NB4 (cell line): ENCODE results near the gene UNC79.

Experiments
- DNase-seq: peaks from one replicate; pipeline ENCODE4 v3.0.0; 2010; ENCODE audit warnings: low read depth
- H3K4me3 ChIP-seq: one replicate; pipeline ENCODE4 v1.5.1; 2011; ENCODE audit warnings: mild to moderate bottlenecking, low read depth, low read length, moderate library complexity
- MAX ChIP-seq: IDR thresholded peaks from 2 replicates; pipeline ENCODE4 v1.6.1; 2011; ENCODE audit warnings: low read depth, low read length
- MYC ChIP-seq: IDR thresholded peaks from 2 replicates; pipeline ENCODE4 v1.6.1; 2011; ENCODE audit warnings: low read depth, low read length
- POLR2A ChIP-seq: IDR thresholded peaks from 2 replicates; pipeline ENCODE4 v1.6.1; 2011; ENCODE audit warnings: mild to moderate bottlenecking; ENCODE audit not compliant: insufficient read length; ENCODE audit errors: extremely low read depth
- TF ChIP-seq, protein P1 (sequence below): IDR thresholded peaks from one replicate; pipeline ENCODE4 v1.5.1; 2012; ENCODE audit warnings: low read depth, low read length

The UNC79 gene

DNA sequence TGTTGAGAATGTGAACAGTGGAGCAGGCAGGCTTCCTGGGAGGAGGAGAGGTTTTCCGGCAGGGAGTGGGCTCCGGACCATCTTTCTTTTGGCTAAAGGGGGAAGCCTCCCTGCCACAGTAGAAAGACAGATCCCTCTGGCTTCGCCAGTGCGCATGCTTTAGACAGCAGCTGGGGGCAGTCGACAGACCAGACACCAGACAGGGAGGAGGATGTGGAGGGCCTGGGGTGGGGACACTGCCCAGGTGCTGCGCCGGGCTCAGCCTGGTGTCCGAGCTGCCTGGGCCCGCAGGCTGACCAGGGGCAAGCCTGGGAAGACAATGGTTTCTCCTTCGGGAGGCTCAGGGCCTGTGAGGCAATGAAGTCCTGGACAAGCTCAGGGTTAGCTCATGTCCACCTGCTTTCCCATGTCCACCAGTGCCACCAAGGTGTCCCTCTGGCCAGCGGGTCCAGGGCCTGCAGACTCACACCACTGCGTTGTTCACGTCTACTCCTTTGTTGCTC lies 290.3 kb downstream of the UNC79 start:
- DNase-seq: no peak
- TF ChIP-seq MAX (no peak), MYC (no peak), POLR2A (no peak)
- TF ChIP-seq, protein P1, sequence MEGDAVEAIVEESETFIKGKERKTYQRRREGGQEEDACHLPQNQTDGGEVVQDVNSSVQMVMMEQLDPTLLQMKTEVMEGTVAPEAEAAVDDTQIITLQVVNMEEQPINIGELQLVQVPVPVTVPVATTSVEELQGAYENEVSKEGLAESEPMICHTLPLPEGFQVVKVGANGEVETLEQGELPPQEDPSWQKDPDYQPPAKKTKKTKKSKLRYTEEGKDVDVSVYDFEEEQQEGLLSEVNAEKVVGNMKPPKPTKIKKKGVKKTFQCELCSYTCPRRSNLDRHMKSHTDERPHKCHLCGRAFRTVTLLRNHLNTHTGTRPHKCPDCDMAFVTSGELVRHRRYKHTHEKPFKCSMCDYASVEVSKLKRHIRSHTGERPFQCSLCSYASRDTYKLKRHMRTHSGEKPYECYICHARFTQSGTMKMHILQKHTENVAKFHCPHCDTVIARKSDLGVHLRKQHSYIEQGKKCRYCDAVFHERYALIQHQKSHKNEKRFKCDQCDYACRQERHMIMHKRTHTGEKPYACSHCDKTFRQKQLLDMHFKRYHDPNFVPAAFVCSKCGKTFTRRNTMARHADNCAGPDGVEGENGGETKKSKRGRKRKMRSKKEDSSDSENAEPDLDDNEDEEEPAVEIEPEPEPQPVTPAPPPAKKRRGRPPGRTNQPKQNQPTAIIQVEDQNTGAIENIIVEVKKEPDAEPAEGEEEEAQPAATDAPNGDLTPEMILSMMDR: no peak
- no peak overlapping the region for H3K4me3 ChIP-seq

DNA sequence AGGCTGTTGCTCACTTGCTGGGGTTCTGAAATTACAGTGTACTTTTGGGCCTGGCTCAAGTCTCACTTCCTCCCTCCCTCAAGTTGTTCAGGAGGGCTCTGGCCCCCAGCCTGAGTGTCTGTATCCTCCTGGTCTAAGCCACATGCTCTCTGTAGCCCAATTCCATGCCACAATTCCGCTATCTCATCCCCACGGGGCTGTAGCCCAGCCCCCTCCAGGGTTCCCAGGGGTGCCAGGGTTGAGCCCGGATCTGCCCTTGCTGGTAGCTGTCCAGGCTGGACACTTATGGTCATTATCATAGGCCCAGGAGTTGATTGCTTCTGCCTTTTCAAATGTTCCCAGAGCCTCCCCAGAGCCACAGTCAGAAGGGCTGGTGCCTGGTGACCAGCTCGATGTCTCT lies 292.3 kb downstream of the UNC79 start:
- TF ChIP-seq, protein P1: no peak
- no peak for TF ChIP-seq MYC
- TF ChIP-seq MAX: no peak
- TF ChIP-seq POLR2A: no peak
- no peak overlapping the region for H3K4me3 ChIP-seq
- no peak for DNase-seq

GRCh38 chr14:93725002-93725582 lies 294.4 kb downstream of the UNC79 start:
- H3K4me3 ChIP-seq: no peak overlapping the region
- TF ChIP-seq POLR2A: no peak
- no peak for TF ChIP-seq MAX
- DNase-seq: no peak

DNA sequence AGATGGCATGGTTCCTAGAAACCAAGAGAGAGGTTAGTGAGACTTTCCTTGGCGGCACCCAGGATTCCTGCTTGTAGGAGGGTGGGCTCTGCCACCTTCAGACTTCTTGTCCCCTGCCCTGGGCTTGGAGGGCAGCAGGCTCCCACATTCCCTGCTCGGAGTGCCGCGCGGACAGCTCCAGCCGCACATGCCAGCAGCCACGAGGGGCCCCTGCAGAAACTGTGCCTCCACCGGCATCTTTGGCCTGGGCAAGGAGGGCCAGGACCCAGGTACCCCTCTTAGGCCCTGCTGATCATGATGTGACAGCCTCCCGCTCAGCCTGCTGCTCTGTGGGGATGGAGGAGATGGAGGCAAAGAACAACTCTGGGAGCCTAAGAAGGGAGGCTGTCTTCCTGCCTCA lies 295.3 kb downstream of the UNC79 start:
- no peak overlapping the region for H3K4me3 ChIP-seq
- no peak for DNase-seq
- TF ChIP-seq, protein P1: no peak
- no peak for TF ChIP-seq MAX
- TF ChIP-seq POLR2A: no peak
- no peak for TF ChIP-seq MYC

DNA sequence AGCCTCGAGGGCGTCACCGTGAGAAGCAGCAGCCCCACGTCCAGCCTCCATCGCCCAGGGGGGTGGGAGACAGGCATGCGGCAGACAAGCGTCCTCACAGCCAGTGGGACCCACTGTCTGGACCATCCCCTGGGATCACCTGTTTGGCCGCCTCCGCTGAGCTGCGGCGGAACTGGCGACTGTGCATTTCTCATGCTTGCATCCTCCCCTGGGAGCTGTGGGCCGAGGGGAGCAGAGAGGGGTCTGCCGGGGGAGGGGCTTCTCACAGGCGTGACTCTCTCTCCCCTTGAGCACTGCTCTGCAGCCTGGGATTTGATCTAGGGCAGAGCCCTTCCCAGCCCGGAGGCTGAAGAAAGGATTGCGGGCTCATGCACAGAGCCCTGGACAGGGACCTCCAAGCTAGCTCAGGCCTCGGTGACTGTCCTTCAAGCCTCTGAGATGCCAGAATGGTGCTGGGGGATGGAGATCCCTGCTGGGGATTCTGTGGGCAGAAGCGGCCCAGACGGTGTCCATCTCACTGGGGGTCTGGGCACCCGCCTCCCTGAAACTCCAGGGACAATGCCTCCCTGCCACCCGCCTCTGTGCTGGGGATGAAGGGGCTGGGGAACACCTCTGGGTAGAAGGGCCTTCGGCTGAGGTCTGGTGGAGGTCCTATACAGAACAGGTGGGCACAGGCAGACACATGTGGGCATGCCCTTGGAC lies 296.5 kb downstream of the UNC79 start:
- DNase-seq: no peak
- no peak overlapping the region for H3K4me3 ChIP-seq
- TF ChIP-seq, protein P1: no peak
- TF ChIP-seq MAX (no peak), POLR2A (no peak), MYC (no peak)

DNA sequence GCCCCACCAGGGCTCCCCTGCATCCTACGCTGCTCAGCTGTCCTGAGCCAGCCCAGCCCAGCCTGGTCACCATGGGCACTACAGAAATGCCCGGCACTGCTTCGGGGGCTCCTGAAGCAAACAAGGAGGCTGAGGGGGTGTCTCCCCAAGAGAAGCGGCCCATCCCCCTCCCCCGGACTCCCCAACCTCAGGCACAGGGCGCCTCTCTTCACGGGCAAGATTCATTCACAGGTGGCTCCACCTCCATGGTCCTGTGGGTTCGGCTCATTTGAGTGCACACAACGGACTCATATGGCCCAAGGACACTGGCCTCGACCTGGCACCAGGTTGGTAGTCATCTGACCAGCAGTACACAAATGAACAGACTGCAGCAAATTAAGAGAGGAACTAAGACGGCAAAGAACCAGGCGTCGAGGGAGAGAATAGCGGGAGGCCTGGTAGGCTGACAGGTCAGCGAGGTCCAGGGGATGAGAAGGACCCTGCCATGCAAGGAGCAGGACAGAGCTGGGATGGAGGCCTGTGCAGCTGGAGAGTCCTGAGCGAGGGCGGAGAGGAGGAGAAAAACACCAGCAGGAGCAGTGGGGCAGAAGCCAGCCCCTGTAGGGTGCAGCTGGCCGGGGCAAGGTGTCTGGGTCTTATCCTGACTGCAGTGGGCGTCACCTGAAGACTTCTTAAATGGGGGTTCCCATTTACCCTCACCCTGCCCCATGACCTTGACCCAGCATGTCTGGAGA lies 297.3 kb downstream of the UNC79 start:
- no peak overlapping the region for H3K4me3 ChIP-seq
- no peak for DNase-seq
- TF ChIP-seq MYC (no peak), POLR2A (no peak), MAX (no peak)
- TF ChIP-seq, protein P1: no peak
